ENCODE results near the gene DDX50. TPM values are rescaled to one million over a fixed set of nuclear protein-coding genes. Genes with fewer than 3 reads are reported as not detected.

DDX50 gene
- total RNA-seq, 1 donor from 2014 or later = 51.1 TPM

GRCh38 chr10:68869623-68870022 lies 31.5 kb upstream of the DDX50 start:
- Mint-ChIP-seq H3K27ac (no peak overlapping the region), H3K4me1 (peaks cover 19% of the 10 kb centered on the region)

GRCh38 chr10:68870061-68870460 lies 31.1 kb upstream of the DDX50 start:
- Mint-ChIP-seq H3K4me3 (no peak overlapping the region), H3K4me1 (peaks cover 19% of the 10 kb centered on the region), H3K9me3 (peaks cover 16% of the 10 kb centered on the region), H3K27me3 (ENCODE audit: low read depth) (no peaks in the 10 kb centered on the region), H3K27ac (no peak overlapping the region), H3K36me3 (peaks cover 8% of the 10 kb centered on the region)
- no peak for DNase-seq (ENCODE audit: low spot score in 2 of 2, unreplicated experiment in 2 of 2)
- TF ChIP-seq CTCF (IDR thresholded peaks at IDR 0.05; ENCODE audit: unreplicated experiment) = no peak

More at GRCh38 chr10:68869623-68870022, 31.5 kb upstream of the DDX50 start:
- Mint-ChIP-seq H3K4me3 (no peak overlapping the region), H3K36me3 (peaks cover 8% of the 10 kb centered on the region), H3K9me3 (peaks cover 16% of the 10 kb centered on the region), H3K27me3 (ENCODE audit: low read depth) (no peaks in the 10 kb centered on the region)
- no peak for TF ChIP-seq CTCF (IDR thresholded peaks at IDR 0.05; ENCODE audit: unreplicated experiment)
- DNase-seq (ENCODE audit: low spot score in 2 of 2, unreplicated experiment in 2 of 2) = no peak

DNA sequence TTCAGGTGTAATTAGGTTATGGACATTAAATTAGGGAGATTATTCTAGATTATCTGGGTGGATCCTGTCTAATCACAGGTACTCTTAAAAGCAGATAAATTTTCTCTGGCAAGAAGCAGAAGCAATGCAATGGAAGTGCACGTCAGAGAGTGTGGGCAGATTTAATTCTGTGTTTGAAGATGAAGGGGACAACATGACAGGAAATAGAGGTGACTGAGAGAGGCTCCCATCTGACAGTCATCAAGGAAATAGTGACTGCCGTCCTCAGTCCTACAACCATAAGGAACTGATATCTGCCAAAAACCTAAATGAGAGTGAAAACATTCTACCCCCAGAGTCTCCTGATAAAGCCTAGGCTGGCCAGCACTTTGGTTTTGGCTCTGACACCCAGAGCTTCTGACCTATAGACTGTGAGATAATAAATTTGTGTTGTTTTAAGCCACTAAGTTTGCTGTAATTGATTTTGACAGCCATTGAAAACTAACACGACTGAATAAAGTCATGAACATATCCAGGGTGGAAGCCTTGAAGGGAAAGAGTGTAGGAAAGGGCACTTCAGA lies 30.5 kb upstream of the DDX50 start:
- Mint-ChIP-seq H3K4me3 (no peak overlapping the region), H3K9me3 (peaks cover 16% of the 10 kb centered on the region), H3K27me3 (ENCODE audit: low read depth) (no peaks in the 10 kb centered on the region), H3K36me3 (peaks cover 8% of the 10 kb centered on the region), H3K4me1 (peaks cover 19% of the 10 kb centered on the region), H3K27ac (peak overlapping the region; percentile 90)
- no peak for DNase-seq (ENCODE audit: low spot score in 2 of 2, unreplicated experiment in 2 of 2)
- TF ChIP-seq CTCF (IDR thresholded peaks at IDR 0.05; ENCODE audit: unreplicated experiment) = no peak

DNA sequence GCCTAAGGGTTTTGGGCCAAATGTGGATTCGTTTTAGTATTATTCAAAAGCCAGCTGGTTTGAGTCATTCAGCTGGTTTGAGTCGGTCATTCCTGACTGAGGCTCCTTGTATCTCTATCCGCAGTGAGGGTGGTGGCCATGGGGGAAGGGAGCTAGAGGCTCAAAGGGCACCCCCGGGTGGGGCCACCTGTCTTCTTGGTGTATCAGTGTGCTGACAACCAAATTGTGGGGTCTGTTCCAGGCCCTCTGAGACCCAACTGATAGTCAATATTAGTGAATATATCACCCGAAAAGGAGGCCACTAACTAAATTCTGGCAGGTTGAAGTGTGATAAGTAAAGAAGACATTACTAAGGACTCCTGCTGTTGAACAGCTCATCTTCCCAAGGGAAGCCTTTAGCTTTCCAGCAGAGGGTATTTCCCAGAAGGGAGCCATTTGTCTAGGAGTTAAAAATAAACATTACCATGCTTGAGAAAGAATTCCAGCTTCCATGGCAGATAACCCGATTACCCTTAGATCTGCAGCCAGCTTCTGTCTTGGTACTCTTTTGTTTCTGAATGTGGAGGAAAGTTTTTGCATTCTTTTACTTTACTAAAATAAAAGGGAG lies 29.9 kb upstream of the DDX50 start:
- Mint-ChIP-seq H3K27ac (peak overlapping the region; percentile 90), H3K36me3 (peaks cover 8% of the 10 kb centered on the region), H3K9me3 (peaks cover 13% of the 10 kb centered on the region), H3K4me3 (no peak overlapping the region), H3K4me1 (peaks cover 19% of the 10 kb centered on the region), H3K27me3 (ENCODE audit: low read depth) (no peaks in the 10 kb centered on the region)
- no peak for DNase-seq (ENCODE audit: low spot score in 2 of 2, unreplicated experiment in 2 of 2)
- TF ChIP-seq CTCF (IDR thresholded peaks at IDR 0.05; ENCODE audit: unreplicated experiment) = no peak

DNA sequence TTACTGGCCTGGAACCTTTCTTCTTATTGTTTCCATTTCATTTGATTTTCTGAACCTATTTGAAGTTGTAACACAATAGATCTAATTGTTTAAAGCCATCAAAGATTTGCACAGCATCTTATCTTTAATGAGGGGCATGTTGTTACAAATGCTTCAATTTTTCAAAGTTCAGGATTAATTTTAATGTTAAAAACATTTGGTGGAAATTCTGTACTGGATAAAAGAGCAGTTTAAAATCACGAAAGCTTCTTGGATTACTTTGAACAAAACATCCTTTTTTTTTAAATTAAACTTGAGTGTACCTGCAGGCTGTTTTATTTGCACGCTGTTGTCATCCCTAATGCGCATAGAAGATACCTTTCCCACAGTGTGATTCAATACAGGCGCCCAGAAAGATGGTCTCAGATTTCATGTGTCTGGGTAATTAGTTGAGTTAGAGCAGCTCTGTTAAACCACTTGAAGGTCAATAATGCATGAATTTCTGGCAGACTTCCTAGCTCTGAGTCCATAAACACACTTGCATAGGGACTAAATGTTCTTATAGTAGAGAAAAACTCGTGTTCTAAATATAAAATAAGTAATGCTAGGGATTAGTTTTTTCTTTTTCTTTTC lies 29.3 kb upstream of the DDX50 start:
- H3K27me3 Mint-ChIP-seq (ENCODE audit: low read depth) = no peaks in the 10 kb centered on the region
- peaks cover 25% of the 10 kb centered on the region for H3K4me1 Mint-ChIP-seq
- no peak for TF ChIP-seq CTCF (IDR thresholded peaks at IDR 0.05; ENCODE audit: unreplicated experiment)
- no peak overlapping the region for H3K4me3 Mint-ChIP-seq
- H3K9me3 Mint-ChIP-seq = peaks cover 9% of the 10 kb centered on the region
- DNase-seq (ENCODE audit: low spot score in 2 of 2, unreplicated experiment in 2 of 2) = no peak
- peaks cover 8% of the 10 kb centered on the region for H3K36me3 Mint-ChIP-seq
- peak overlapping the region; percentile 90 for H3K27ac Mint-ChIP-seq

All from mesothelial cell of epicardium (in vitro differentiated cells).